Measurements from ENCODE around the gene ACLY.

DNA sequence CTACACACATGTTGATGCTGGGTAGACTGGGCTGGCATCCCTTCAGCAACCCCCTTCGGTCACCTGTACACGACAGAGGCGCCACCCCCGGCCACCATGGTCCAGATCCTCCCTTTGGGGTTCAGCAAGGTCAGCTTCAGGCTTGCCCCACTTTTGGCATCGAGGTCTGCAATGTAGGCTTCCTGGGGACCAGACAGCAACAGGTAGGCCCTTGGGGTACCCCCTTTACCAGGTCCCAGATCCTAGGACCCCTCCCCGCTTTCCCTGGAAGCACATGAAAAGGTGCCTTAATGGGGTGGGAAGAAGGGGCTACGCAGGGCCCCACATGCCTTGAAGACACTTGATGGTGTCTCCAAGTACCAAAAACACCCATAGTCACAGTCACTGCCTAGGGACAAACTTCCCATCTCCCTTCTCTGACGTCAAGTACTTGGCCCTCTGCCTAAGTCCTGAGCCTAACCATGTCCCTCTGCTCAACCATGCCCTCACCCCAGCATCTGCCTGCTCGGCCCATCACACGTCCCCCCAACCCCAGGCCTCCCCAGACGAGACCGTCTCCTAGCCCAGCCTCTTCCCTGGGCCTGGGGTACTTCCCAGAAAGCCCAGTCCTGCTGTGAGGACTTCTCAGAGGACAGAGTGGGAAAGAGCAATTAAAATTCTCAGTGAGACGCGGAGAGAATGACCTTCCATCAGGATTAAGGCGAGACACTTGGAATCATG lies 12.1 kb downstream of the ACLY start:
- TF ChIP-seq, protein P1, sequence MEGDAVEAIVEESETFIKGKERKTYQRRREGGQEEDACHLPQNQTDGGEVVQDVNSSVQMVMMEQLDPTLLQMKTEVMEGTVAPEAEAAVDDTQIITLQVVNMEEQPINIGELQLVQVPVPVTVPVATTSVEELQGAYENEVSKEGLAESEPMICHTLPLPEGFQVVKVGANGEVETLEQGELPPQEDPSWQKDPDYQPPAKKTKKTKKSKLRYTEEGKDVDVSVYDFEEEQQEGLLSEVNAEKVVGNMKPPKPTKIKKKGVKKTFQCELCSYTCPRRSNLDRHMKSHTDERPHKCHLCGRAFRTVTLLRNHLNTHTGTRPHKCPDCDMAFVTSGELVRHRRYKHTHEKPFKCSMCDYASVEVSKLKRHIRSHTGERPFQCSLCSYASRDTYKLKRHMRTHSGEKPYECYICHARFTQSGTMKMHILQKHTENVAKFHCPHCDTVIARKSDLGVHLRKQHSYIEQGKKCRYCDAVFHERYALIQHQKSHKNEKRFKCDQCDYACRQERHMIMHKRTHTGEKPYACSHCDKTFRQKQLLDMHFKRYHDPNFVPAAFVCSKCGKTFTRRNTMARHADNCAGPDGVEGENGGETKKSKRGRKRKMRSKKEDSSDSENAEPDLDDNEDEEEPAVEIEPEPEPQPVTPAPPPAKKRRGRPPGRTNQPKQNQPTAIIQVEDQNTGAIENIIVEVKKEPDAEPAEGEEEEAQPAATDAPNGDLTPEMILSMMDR (IDR thresholded peaks at IDR 0.05), result no peak
- TF ChIP-seq USF2 (CRISPR knock-in tag; IDR thresholded peaks at IDR 0.05), result no peak
- TF ChIP-seq, protein P2, sequence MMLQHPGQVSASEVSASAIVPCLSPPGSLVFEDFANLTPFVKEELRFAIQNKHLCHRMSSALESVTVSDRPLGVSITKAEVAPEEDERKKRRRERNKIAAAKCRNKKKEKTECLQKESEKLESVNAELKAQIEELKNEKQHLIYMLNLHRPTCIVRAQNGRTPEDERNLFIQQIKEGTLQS (CRISPR knock-in tag; conservative IDR thresholded peaks at IDR 0.05), result no peak
- no peak for TF ChIP-seq ZBTB43 (CRISPR knock-in tag; IDR thresholded peaks at IDR 0.05)
- TF ChIP-seq ATF6 (CRISPR knock-in tag; IDR thresholded peaks at IDR 0.05), result no peak
- no peak for TF ChIP-seq NFE2L1 (CRISPR knock-in tag; IDR thresholded peaks at IDR 0.05)
- TF ChIP-seq JUN (CRISPR knock-in tag; IDR thresholded peaks at IDR 0.05), result no peak
